ENCODE results near the gene LDLRAD1.
"Not testable (repeated sequence)": the region's sequence is repeated elsewhere in the genome, so short reads cannot be mapped to it uniquely, and the experiment has no call there.

LDLRAD1 gene

GRCh38 chr1:54016343-54017282, 1.4 kb downstream of the LDLRAD1 start:
- DNase-seq (ENCODE audit: low spot score): no peak

- DNase-seq (ENCODE audit: low spot score): no peak
These were observed 3.9 kb downstream of the LDLRAD1 start for GRCh38 chr1:54014009-54014629.

GRCh38 chr1:54013393-54014008, 4.5 kb downstream of the LDLRAD1 start:
- no peak for DNase-seq (ENCODE audit: low spot score)

GRCh38 chr1:54012863-54013262, 5.1 kb downstream of the LDLRAD1 start:
- DNase-seq (ENCODE audit: low spot score): no peak

GRCh38 chr1:54012008-54012325, 6.0 kb downstream of the LDLRAD1 start:
- DNase-seq (ENCODE audit: low spot score): no peak

GRCh38 chr1:54011316-54012007, 6.5 kb downstream of the LDLRAD1 start:
- DNase-seq (ENCODE audit: low spot score): no peak

GRCh38 chr1:54010415-54011117, 7.4 kb downstream of the LDLRAD1 start:
- no peak for DNase-seq (ENCODE audit: low spot score)

GRCh38 chr1:54009406-54009805, 8.6 kb downstream of the LDLRAD1 start:
- no peak for DNase-seq (ENCODE audit: low spot score)

GRCh38 chr1:54008876-54009275, 9.1 kb downstream of the LDLRAD1 start:
- DNase-seq (ENCODE audit: low spot score): no peak

- no peak for DNase-seq (ENCODE audit: low spot score)
These were observed 10.4 kb downstream of the LDLRAD1 start for GRCh38 chr1:54007613-54008012.

- no peak for DNase-seq (ENCODE audit: low spot score)
These were observed 11.5 kb downstream of the LDLRAD1 start for GRCh38 chr1:54006508-54006907.

- DNase-seq (ENCODE audit: low spot score): no peak
These were observed 13.4 kb downstream of the LDLRAD1 start for GRCh38 chr1:54004481-54005049.

GRCh38 chr1:54003750-54004480, 14.1 kb downstream of the LDLRAD1 start:
- not testable (repeated sequence) for DNase-seq (ENCODE audit: low spot score)

GRCh38 chr1:54003249-54003646, 14.7 kb downstream of the LDLRAD1 start:
- no peak for DNase-seq (ENCODE audit: low spot score)

GRCh38 chr1:54002544-54003248, 15.3 kb downstream of the LDLRAD1 start:
- DNase-seq (ENCODE audit: low spot score): no peak

GRCh38 chr1:54001591-54001990, 16.4 kb downstream of the LDLRAD1 start:
- no peak for DNase-seq (ENCODE audit: low spot score)

- no peak for DNase-seq (ENCODE audit: low spot score)
These were observed 18.1 kb downstream of the LDLRAD1 start for GRCh38 chr1:53999920-54000319.

GRCh38 chr1:53998223-53998622, 19.8 kb downstream of the LDLRAD1 start:
- no peak for DNase-seq (ENCODE audit: low spot score)

GRCh38 chr1:53995683-53996082, 22.3 kb downstream of the LDLRAD1 start:
- no peak for DNase-seq (ENCODE audit: low spot score)

- DNase-seq (ENCODE audit: low spot score): not testable (repeated sequence)
These were observed 23.5 kb downstream of the LDLRAD1 start for GRCh38 chr1:53994516-53994915.

Data from Ammon's horn (tissue), 1 donor.